Measurements from ENCODE around the gene DAZAP2. TPM values are rescaled to one million over a fixed set of nuclear protein-coding genes. Genes with fewer than 3 reads are reported as not detected.

Gene DAZAP2
- polyA plus RNA-seq, 1 donor (not counting 4 experiments of a cell fraction or from before 2014, with no cell fraction given), result 199 TPM

DNA sequence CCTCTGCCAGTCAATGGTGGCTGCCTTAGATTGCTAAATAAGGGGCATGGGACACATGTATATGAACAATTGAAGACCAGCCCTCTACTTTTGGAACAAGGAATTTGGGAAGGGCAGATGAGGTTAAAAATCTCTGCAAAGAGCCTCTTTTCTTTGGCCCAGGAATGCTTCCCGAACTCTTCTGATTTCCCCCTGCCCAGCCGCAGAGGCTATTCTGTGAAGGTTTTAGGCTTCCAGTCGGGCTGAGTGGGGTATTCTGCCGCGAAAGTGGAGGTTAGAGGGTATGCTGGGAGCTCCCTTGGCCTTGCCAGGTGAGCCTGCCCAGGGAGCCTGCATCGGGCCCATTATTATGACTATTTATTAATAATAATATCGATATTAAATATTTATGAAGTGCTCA, 22.0 kb upstream of the DAZAP2 start:
- H2AFZ ChIP-seq (ENCODE audit: control insufficient read depth, low read length), result peak overlapping the region; percentile 76
- DNase-seq (ENCODE audit: low read depth, low spot score) (no peak), FAIRE-seq (no peak)
- no peaks in the 10 kb centered on the region for H3K27me3 ChIP-seq (ENCODE audit: control insufficient read depth, extremely low read depth, insufficient read depth, low read length)
- no peaks in the 10 kb centered on the region for H3K36me3 ChIP-seq (ENCODE audit: control insufficient read depth in 2 of 2, extremely low read depth in 1 of 2, insufficient read depth in 2 of 2, low read length in 2 of 2)
- no peaks in the 10 kb centered on the region for H3K9me3 ChIP-seq (ENCODE audit: control insufficient read depth, low read depth, low read length)
- dilution Hi-C loops (cut with MboI; ENCODE audit: extremely low pct_ligation_motif_present, low sequenced_read_pairs), result no loop called here
- H3K4me2 ChIP-seq (ENCODE audit: control insufficient read depth, extremely low read depth, insufficient read depth, low read depth, low read length), result peak overlapping the region; percentile 76
- no peaks in the 10 kb centered on the region for H3K9me1 ChIP-seq (ENCODE audit: control insufficient read depth, extremely low read depth, insufficient read depth, low read length)
- no peaks in the 10 kb centered on the region for H3K79me2 ChIP-seq (ENCODE audit: control insufficient read depth, insufficient read depth, low read length)
- no peak overlapping the region for H3K27ac ChIP-seq (ENCODE audit: control insufficient read depth, insufficient read depth, low read length)
- peak overlapping the region in 1 of 3 experiments; percentile 65 for H3K4me3 ChIP-seq (ENCODE audit: control insufficient read depth in 2 of 3, extremely low read depth in 1 of 3, insufficient read depth in 2 of 3, low read depth in 1 of 3, low read length in 3 of 3)
- peak overlapping the region; percentile 58 for H3K9ac ChIP-seq (ENCODE audit: control insufficient read depth, extremely low read depth, insufficient read depth, low read length)
- no peaks in the 10 kb centered on the region for H4K20me1 ChIP-seq (ENCODE audit: control insufficient read depth, extremely low read depth, insufficient read depth, low read length)
- H3K4me1 ChIP-seq (ENCODE audit: control insufficient read depth, extremely low read depth, insufficient read depth, low read length), result peaks cover 8% of the 10 kb centered on the region
- no peak for TF ChIP-seq EZH2 (IDR thresholded peaks at IDR 0.05; ENCODE audit: low read length)
- TF ChIP-seq, protein P1, sequence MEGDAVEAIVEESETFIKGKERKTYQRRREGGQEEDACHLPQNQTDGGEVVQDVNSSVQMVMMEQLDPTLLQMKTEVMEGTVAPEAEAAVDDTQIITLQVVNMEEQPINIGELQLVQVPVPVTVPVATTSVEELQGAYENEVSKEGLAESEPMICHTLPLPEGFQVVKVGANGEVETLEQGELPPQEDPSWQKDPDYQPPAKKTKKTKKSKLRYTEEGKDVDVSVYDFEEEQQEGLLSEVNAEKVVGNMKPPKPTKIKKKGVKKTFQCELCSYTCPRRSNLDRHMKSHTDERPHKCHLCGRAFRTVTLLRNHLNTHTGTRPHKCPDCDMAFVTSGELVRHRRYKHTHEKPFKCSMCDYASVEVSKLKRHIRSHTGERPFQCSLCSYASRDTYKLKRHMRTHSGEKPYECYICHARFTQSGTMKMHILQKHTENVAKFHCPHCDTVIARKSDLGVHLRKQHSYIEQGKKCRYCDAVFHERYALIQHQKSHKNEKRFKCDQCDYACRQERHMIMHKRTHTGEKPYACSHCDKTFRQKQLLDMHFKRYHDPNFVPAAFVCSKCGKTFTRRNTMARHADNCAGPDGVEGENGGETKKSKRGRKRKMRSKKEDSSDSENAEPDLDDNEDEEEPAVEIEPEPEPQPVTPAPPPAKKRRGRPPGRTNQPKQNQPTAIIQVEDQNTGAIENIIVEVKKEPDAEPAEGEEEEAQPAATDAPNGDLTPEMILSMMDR (optimal IDR thresholded peaks at IDR 0.05 in 1 of 3, IDR thresholded peaks at IDR 0.05 in 1 of 3, conservative IDR thresholded peaks at IDR 0.05 in 1 of 3; ENCODE audit: extremely low read depth in 1 of 3, insufficient read depth in 2 of 3, low read length in 3 of 3), result no peak

DNA sequence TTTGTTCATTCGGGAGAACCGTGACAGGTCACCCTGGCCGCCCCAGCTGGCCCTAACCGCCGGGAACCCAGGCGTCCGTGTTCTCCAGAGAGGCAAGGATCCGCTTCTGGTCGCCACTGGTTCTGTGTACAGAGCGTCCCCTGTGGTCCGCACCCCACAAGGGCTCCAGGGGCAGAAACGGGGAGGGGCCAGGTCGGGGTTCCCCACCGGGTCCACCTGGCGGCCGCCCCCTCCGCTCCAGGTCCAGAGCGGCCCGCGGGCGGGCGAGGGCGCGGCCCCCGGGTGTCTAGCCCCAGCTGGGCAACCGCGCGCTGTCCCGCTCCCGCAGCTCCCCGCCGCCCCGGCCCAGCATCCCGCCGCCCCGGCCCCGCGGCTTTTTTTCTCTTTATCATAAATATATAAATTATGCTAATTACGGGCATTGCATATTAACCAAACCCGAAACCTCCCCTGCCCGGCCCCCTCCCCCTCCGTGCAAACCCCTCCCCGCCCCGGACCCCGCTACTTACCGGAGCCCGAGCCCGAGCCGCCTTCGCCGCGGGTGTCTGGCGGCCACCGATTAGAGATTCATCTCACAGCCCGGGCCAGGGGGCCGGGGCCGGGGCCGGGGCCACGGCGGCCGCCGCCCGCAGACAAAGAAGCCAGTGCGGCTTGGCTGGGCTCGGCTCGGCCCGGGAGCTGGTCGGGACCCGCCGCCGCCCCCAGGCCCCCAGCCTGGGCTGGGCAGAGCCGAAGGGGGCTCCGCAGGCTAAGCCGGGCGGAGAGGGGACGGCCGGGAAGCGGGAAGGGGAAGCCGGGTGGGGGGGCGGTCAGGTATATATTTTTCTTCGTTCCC, 21.3 kb upstream of the DAZAP2 start:
- dilution Hi-C loops (cut with MboI; ENCODE audit: extremely low pct_ligation_motif_present, low sequenced_read_pairs), result no loop called here
- no peaks in the 10 kb centered on the region for H3K9me3 ChIP-seq (ENCODE audit: control insufficient read depth, low read depth, low read length)
- H2AFZ ChIP-seq (ENCODE audit: control insufficient read depth, low read length), result peak overlapping the region; percentile 76
- FAIRE-seq, result no peak
- H3K79me2 ChIP-seq (ENCODE audit: control insufficient read depth, insufficient read depth, low read length), result no peaks in the 10 kb centered on the region
- H3K4me3 ChIP-seq (ENCODE audit: control insufficient read depth in 2 of 3, extremely low read depth in 1 of 3, insufficient read depth in 2 of 3, low read depth in 1 of 3, low read length in 3 of 3), result peak overlapping the region; percentile 65 to 84 (median 83)
- peak overlapping the region; percentile 58 for H3K9ac ChIP-seq (ENCODE audit: control insufficient read depth, extremely low read depth, insufficient read depth, low read length)
- TF ChIP-seq, protein P1 (optimal IDR thresholded peaks at IDR 0.05 in 1 of 3, IDR thresholded peaks at IDR 0.05 in 1 of 3, conservative IDR thresholded peaks at IDR 0.05 in 1 of 3; ENCODE audit: extremely low read depth in 1 of 3, insufficient read depth in 2 of 3, low read length in 3 of 3), result peak in 2 of 3 experiments; percentile 3 to 46
- no peak for TF ChIP-seq EZH2 (IDR thresholded peaks at IDR 0.05; ENCODE audit: low read length)
- H3K9me1 ChIP-seq (ENCODE audit: control insufficient read depth, extremely low read depth, insufficient read depth, low read length), result no peaks in the 10 kb centered on the region
- H3K27me3 ChIP-seq (ENCODE audit: control insufficient read depth, extremely low read depth, insufficient read depth, low read length), result no peaks in the 10 kb centered on the region
- H3K36me3 ChIP-seq (ENCODE audit: control insufficient read depth in 2 of 2, extremely low read depth in 1 of 2, insufficient read depth in 2 of 2, low read length in 2 of 2), result no peaks in the 10 kb centered on the region
- H4K20me1 ChIP-seq (ENCODE audit: control insufficient read depth, extremely low read depth, insufficient read depth, low read length), result no peaks in the 10 kb centered on the region
- no peak for DNase-seq (ENCODE audit: low read depth, low spot score)
- H3K4me2 ChIP-seq (ENCODE audit: control insufficient read depth, extremely low read depth, insufficient read depth, low read depth, low read length), result peak overlapping the region; percentile 97
- H3K27ac ChIP-seq (ENCODE audit: control insufficient read depth, insufficient read depth, low read length), result no peak overlapping the region
- H3K4me1 ChIP-seq (ENCODE audit: control insufficient read depth, extremely low read depth, insufficient read depth, low read length), result peaks cover 8% of the 10 kb centered on the region

Measured in keratinocyte (primary cell).